ENCODE data around the gene ATP13A5. TPM values are rescaled to one million over a fixed set of nuclear protein-coding genes. Genes with fewer than 3 reads are reported as not detected.

ATP13A5 gene
- total and polyA plus RNA-seq, 2 of the 8 experiments (the other 6 are each of a cell fraction or from before 2014, with no cell fraction given), result not detected

- WGBS, 2 experiments (ENCODE audit: extremely low coverage in 1 of 2, insufficient coverage in 1 of 2, insufficient read length in 1 of 2, insufficient replicate concordance in 2 of 2, low coverage in 1 of 2, low lambda C conversion rate in 2 of 2, missing lambda C conversion rate in 1 of 2), result 54% methylated on average over 4 of the region's 4 CpGs; no CpG with 5 or more reads in 1 of the 2 experiments
- H4K5ac ChIP-seq (ENCODE audit: insufficient read length, low read depth, low read length), result no peak overlapping the region
- H2BK120ac ChIP-seq (replicated peaks; ENCODE audit: low read depth, low read length), result no peak overlapping the region
- no peak overlapping the region for H2BK5ac ChIP-seq (ENCODE audit: low read depth, low read length)
- no peak overlapping the region for H2AK5ac ChIP-seq (ENCODE audit: low read depth, low read length)
- H3K27me3 ChIP-seq (replicated peaks in 1 of 4; ENCODE audit: control insufficient read depth in 3 of 4, extremely low read depth in 1 of 4, insufficient read depth in 3 of 4, low read length in 3 of 4), result no peaks in the 10 kb centered on the region
- H2BK15ac ChIP-seq (ENCODE audit: low read length), result no peak overlapping the region
- no peaks in the 10 kb centered on the region for H3K36me3 ChIP-seq (ENCODE audit: control insufficient read depth in 2 of 4, insufficient read depth in 4 of 4, low read length in 3 of 4)
- H3K4ac ChIP-seq (replicated peaks; ENCODE audit: insufficient read length, low read depth, low read length), result no peak overlapping the region
- no peak overlapping the region for H3K23ac ChIP-seq (ENCODE audit: insufficient read length)
- no peaks in the 10 kb centered on the region for H3K23me2 ChIP-seq (ENCODE audit: low read depth, low read length)
- H3K14ac ChIP-seq (ENCODE audit: insufficient read length), result no peak overlapping the region
- H4K91ac ChIP-seq (replicated peaks; ENCODE audit: insufficient read length, low read length), result no peak overlapping the region
- no peak overlapping the region for H3K27ac ChIP-seq (ENCODE audit: low read depth, low read length)
- H3K56ac ChIP-seq (replicated peaks; ENCODE audit: insufficient read length, low read depth, low read length), result no peak overlapping the region
- no peak for TF ChIP-seq USF2 (IDR thresholded peaks at IDR 0.05; ENCODE audit: low read length)
- TF ChIP-seq SAP30 (IDR thresholded peaks at IDR 0.05; ENCODE audit: insufficient read depth, insufficient replicate concordance, low read length), result no peak
- no peak for TF ChIP-seq GABPA (IDR thresholded peaks at IDR 0.05; ENCODE audit: borderline replicate concordance, insufficient read depth, low read length)
- no peak for TF ChIP-seq POLR2AphosphoS5 (IDR thresholded peaks at IDR 0.05; ENCODE audit: low read depth, low read length)
- H3K79me1 ChIP-seq (ENCODE audit: low read depth, low read length), result no peaks in the 10 kb centered on the region
- no peak for FAIRE-seq
- no peaks in the 10 kb centered on the region for H3K79me2 ChIP-seq (ENCODE audit: control insufficient read depth in 1 of 2, insufficient read depth in 2 of 2, low read length in 2 of 2)
- H4K20me1 ChIP-seq (replicated peaks in 1 of 2; ENCODE audit: control insufficient read depth in 1 of 2, insufficient read depth in 2 of 2, low read length in 2 of 2), result no peaks in the 10 kb centered on the region
- H2BK12ac ChIP-seq (ENCODE audit: low read depth, low read length), result no peak overlapping the region
- CTCF ChIA-PET (ENCODE audit: partially characterized antibody), result interaction anchor here (1.0 to 1.2 kb wide), 2 partner anchors 10 to 39 kb away, joined by 3 to 5 read pairs; no protein-coding TSS in a partner anchor
- no peak for DNase-seq (ENCODE audit: low read depth in 1 of 2, low spot score in 2 of 2)
- POLR2A ChIA-PET (ENCODE audit: partially characterized antibody), result no interaction called here
- H3K9me3 ChIP-seq (ENCODE audit: insufficient read depth in 2 of 2, low read depth in 1 of 2, low read length in 1 of 2), result no peaks in the 10 kb centered on the region
- H3K9ac ChIP-seq (replicated peaks in 1 of 4; ENCODE audit: extremely low read depth in 1 of 4, low read depth in 3 of 4, low read length in 3 of 4), result no peak overlapping the region
- peaks cover 0 to 31% (median 20%) of the 10 kb centered on the region in 4 experiments for H3K4me1 ChIP-seq (replicated peaks in 1 of 4; ENCODE audit: control insufficient read depth in 3 of 4, insufficient read depth in 4 of 4, low read length in 3 of 4)
- H2AFZ ChIP-seq (ENCODE audit: low read length), result no peak overlapping the region
- H4K8ac ChIP-seq (ENCODE audit: extremely low read depth, insufficient read depth, low read length), result no peak overlapping the region
- peak overlapping the region in 1 of 2 experiments; percentile 33; a peak in 1 of 4 replicates for H3K4me2 ChIP-seq (ENCODE audit: insufficient read depth in 1 of 2, low read depth in 2 of 2, low read length in 2 of 2)
- H2BK20ac ChIP-seq (ENCODE audit: low read length), result no peak overlapping the region
- 0 out of 8 replicates have a peak overlapping the region, but pooled peaks of 1 of the 4 experiments have one; percentile 13 for H3K4me3 ChIP-seq (ENCODE audit: extremely low read depth in 1 of 4, insufficient read depth in 2 of 4, low read depth in 3 of 4, low read length in 4 of 4)
- H3K18ac ChIP-seq (ENCODE audit: extremely low read depth, low read length), result no peak overlapping the region
Observed at GRCh38 chr3:193229851-193230420, 148.6 kb downstream of the ATP13A5 start.
